Chondrocyte (in vitro differentiated cells): ENCODE measurements around the gene REG3G. TPM values are rescaled to one million over a fixed set of nuclear protein-coding genes. Genes with fewer than 3 reads are reported as not detected.
A peak's percentile ranks its signal among the peaks of the same experiment; 100 is the strongest.

Experiments used
- DNase-seq: peaks from one replicate; pipeline ENCODE4 v3.0.0; 2021; ENCODE audit warnings: mixed read lengths, low spot score
- H3K27ac Mint-ChIP-seq: one replicate; pipeline ENCODE4 v1.8.0; 2021; ENCODE audit warnings: mild to moderate bottlenecking, moderate library complexity, mixed read lengths; ENCODE audit not compliant: unreplicated experiment
- H3K27me3 Mint-ChIP-seq: 2 replicates; pipeline ENCODE4 v1.8.0; 2021; ENCODE audit warnings: low read depth, mixed read lengths
- H3K36me3 Mint-ChIP-seq: 2 replicates; pipeline ENCODE4 v1.8.0; 2021; ENCODE audit warnings: low read depth, mixed read lengths
- H3K4me1 Mint-ChIP-seq: 2 replicates; pipeline ENCODE4 v1.8.0; 2021; ENCODE audit warnings: low read depth, mild to moderate bottlenecking, mixed read lengths
- H3K4me3 Mint-ChIP-seq: one replicate; pipeline ENCODE4 v1.8.0; 2021; ENCODE audit warnings: mild to moderate bottlenecking, moderate library complexity, mixed read lengths; ENCODE audit not compliant: unreplicated experiment
- H3K9me3 Mint-ChIP-seq: 2 replicates; pipeline ENCODE4 v1.8.0; 2021; ENCODE audit warnings: low read depth, mixed read lengths
- CTCF ChIP-seq: fragments of 200-600 bp; sonication (generic); IDR thresholded peaks from 2 replicates; pipeline ENCODE4 v1.5.0; 2021; ENCODE audit warnings: antibody characterized with exemption, mild to moderate bottlenecking, moderate library complexity
- total RNA-seq: library from RNA; stranded (reverse); gene quantifications from 3 replicates; pipeline ENCODE4 v1.2.1, GENCODE V29; 2021

The REG3G gene
- total RNA-seq, 1 donor from 2014 or later, result not detected

GRCh38 chr2:78992451-78992806, 33.1 kb upstream of the REG3G start:
- peaks cover 7% of the 10 kb centered on the region for H3K4me1 Mint-ChIP-seq
- peak; percentile 69 for TF ChIP-seq CTCF
- peaks cover 38% of the 10 kb centered on the region for H3K27me3 Mint-ChIP-seq
- H3K27ac Mint-ChIP-seq, result no peak overlapping the region
- no peaks in the 10 kb centered on the region for H3K9me3 Mint-ChIP-seq
- H3K4me3 Mint-ChIP-seq, result no peak overlapping the region
- peaks cover 1% of the 10 kb centered on the region for H3K36me3 Mint-ChIP-seq
- no peak for DNase-seq

- Mint-ChIP-seq H3K9me3 (no peaks in the 10 kb centered on the region), H3K27ac (no peak overlapping the region)
These were observed 32.5 kb upstream of the REG3G start for GRCh38 chr2:78992807-78993517.

GRCh38 chr2:78993518-78994148, 31.9 kb upstream of the REG3G start:
- Mint-ChIP-seq H3K4me1 (peaks cover 7% of the 10 kb centered on the region), H3K27me3 (peaks cover 48% of the 10 kb centered on the region), H3K9me3 (no peaks in the 10 kb centered on the region), H3K4me3 (no peak overlapping the region), H3K27ac (no peak overlapping the region), H3K36me3 (peaks cover 1% of the 10 kb centered on the region)
- DNase-seq, result no peak
- no peak for TF ChIP-seq CTCF

More at GRCh38 chr2:78992807-78993517, 32.5 kb upstream of the REG3G start:
- peaks cover 42% of the 10 kb centered on the region for H3K27me3 Mint-ChIP-seq
- H3K4me3 Mint-ChIP-seq, result no peak overlapping the region
- H3K4me1 Mint-ChIP-seq, result peaks cover 7% of the 10 kb centered on the region
- no peak for DNase-seq
- peaks cover 1% of the 10 kb centered on the region for H3K36me3 Mint-ChIP-seq
- peak; percentile 29 for TF ChIP-seq CTCF

GRCh38 chr2:78994789-78995188, 30.7 kb upstream of the REG3G start:
- H3K4me3 Mint-ChIP-seq, result no peak overlapping the region
- peaks cover 1% of the 10 kb centered on the region for H3K36me3 Mint-ChIP-seq
- TF ChIP-seq CTCF, result no peak

GRCh38 chr2:78999406-78999805, 26.1 kb upstream of the REG3G start:
- Mint-ChIP-seq H3K4me1 (no peaks in the 10 kb centered on the region), H3K36me3 (no peaks in the 10 kb centered on the region), H3K4me3 (no peak overlapping the region), H3K9me3 (no peaks in the 10 kb centered on the region), H3K27me3 (peaks cover 22% of the 10 kb centered on the region), H3K27ac (no peak overlapping the region)
- TF ChIP-seq CTCF, result peak; percentile 78
- no peak for DNase-seq

More at GRCh38 chr2:78994789-78995188, 30.7 kb upstream of the REG3G start:
- peaks cover 48% of the 10 kb centered on the region for H3K27me3 Mint-ChIP-seq
- no peak for DNase-seq
- no peak overlapping the region for H3K27ac Mint-ChIP-seq
- peaks cover 7% of the 10 kb centered on the region for H3K4me1 Mint-ChIP-seq
- H3K9me3 Mint-ChIP-seq, result no peaks in the 10 kb centered on the region
